GM12801 (cell line): Measurements from ENCODE around the gene FOXQ1.

ENCODE experiments used
- CTCF ChIP-seq: IDR thresholded peaks from one replicate; pipeline ENCODE4 v1.5.1; 2011; ENCODE audit warnings: control low read depth; ENCODE audit not compliant: insufficient read length; ENCODE audit errors: extremely low read depth

FOXQ1 gene

GRCh38 chr6:1312203-1312472 is 240 bp downstream of the FOXQ1 start:
- TF ChIP-seq CTCF, result no peak

- TF ChIP-seq CTCF, result no peak
Observed at GRCh38 chr6:1312473-1313367, 822 bp downstream of the FOXQ1 start.

GRCh38 chr6:1313384-1313766 is 1.5 kb downstream of the FOXQ1 start:
- no peak for TF ChIP-seq CTCF

GRCh38 chr6:1313767-1314503 is 2.0 kb downstream of the FOXQ1 start:
- TF ChIP-seq CTCF, result no peak

GRCh38 chr6:1314617-1315016 is 2.7 kb downstream of the FOXQ1 start:
- no peak for TF ChIP-seq CTCF

- TF ChIP-seq CTCF, result no peak
Observed at GRCh38 chr6:1315201-1315559, 3.3 kb downstream of the FOXQ1 start.

GRCh38 chr6:1315560-1316386 is 3.9 kb downstream of the FOXQ1 start:
- TF ChIP-seq CTCF, result no peak
